ENCODE data around the gene CHKB.

Gene CHKB

GRCh38 chr22:50529897-50530579, 52.6 kb downstream of the CHKB start, which contains the start of gene TYMP:
TYMP (minus strand) TSS chr22:50530012; CDS start chr22:50529709, 303 bp downstream.
- H3K4me3 Mint-ChIP-seq = peak within 1 kb of the TSS; percentile 89
- H3K4me1 Mint-ChIP-seq (ENCODE audit: low read depth) = peaks cover 34% of the 10 kb centered on the region
- no peaks in the 10 kb centered on the region for H3K36me3 Mint-ChIP-seq
- H3K27me3 Mint-ChIP-seq = no peaks in the 10 kb centered on the region
- H3K9me3 Mint-ChIP-seq (ENCODE audit: low read depth) = no peaks in the 10 kb centered on the region
- H3K27ac Mint-ChIP-seq = peak within 1 kb of the TSS; percentile 93

- Mint-ChIP-seq H3K4me3 (peak overlapping the region; percentile 61), H3K4me1 (ENCODE audit: low read depth) (peaks cover 37% of the 10 kb centered on the region), H3K36me3 (peaks cover 2% of the 10 kb centered on the region), H3K27me3 (no peaks in the 10 kb centered on the region), H3K9me3 (ENCODE audit: low read depth) (no peaks in the 10 kb centered on the region), H3K27ac (no peak overlapping the region)
Observed at GRCh38 chr22:50529416-50529896, 53.2 kb downstream of the CHKB start.
